NOMO-1 (cell line): ENCODE data around the gene ATAD3B.
"Not testable (repeated sequence)": the region's sequence is repeated elsewhere in the genome, so short reads cannot be mapped to it uniquely, and the experiment has no call there.

ENCODE experiments used
- DNase-seq, 2 experiments: peaks; one replicate each; lab custom pipeline; 2025; ENCODE audit not compliant: unreplicated experiment in 2 of 2; lab: John Stamatoyannopoulos, UW

ATAD3B gene

DNA sequence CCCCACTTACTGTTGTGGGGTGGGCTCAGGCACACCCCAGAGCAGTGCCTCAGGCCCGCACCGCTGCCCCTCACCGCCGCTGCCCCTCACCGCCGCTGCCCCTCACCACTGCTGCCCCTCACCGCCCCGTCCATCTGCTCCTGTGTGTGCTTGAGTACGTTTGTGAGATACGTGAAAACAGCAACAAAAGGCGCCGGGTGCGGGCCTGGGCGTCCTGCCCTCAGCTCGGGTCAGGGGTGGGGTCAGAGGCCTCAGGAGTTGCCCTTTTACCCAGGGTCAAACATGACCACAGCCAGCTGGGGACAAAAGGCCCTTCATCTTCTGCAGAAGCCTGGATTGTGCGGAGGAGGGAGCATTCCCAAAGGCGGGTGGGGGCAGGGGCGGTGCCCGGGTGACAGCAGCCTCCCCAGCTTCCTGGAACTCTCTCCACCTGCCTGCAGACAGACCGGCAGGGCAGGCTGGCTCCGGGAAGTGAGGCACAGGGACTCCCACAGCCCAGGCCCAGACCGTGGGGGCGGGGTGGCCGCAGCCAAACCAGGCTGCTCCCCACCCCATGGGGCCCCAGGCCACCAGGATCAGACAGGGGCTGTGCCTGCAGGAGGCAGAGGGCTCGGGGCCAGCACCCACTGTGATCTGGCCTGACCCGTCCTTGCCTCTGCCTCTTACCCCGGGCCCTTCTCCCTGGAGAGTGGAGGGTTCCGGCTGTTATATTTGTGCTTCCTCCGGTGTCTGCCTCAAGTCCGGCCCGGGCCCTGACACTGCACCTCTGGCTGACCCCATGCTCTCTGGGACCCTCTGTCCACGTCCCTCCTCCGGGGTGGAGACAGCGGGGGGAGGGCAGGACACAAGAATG is 38.4 kb upstream of the ATAD3B start:
- no peak for DNase-seq

DNA sequence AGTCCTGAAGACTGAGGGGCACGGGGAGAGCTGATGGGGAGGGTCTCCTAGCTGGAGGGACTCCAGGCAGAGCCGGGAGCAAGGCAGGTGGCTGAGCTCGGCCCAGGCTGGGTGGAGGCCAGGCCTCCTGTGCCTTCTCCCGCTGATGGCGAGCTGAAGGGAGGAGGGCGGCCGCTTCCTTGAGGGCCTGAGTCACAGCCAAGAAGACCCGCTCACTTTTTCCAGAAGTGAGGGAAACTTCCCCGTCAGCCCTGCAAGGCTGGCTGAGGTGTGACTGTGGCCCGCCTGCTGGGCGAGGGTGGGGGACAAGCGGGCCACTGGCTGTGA is 37.8 kb upstream of the ATAD3B start:
- DNase-seq, result no peak

- DNase-seq, result no peak
Measured at GRCh38 chr1:1434131-1434823, 37.3 kb upstream of the ATAD3B start.

- DNase-seq, result no peak
Measured at GRCh38 chr1:1434824-1435105, 36.8 kb upstream of the ATAD3B start.

DNA sequence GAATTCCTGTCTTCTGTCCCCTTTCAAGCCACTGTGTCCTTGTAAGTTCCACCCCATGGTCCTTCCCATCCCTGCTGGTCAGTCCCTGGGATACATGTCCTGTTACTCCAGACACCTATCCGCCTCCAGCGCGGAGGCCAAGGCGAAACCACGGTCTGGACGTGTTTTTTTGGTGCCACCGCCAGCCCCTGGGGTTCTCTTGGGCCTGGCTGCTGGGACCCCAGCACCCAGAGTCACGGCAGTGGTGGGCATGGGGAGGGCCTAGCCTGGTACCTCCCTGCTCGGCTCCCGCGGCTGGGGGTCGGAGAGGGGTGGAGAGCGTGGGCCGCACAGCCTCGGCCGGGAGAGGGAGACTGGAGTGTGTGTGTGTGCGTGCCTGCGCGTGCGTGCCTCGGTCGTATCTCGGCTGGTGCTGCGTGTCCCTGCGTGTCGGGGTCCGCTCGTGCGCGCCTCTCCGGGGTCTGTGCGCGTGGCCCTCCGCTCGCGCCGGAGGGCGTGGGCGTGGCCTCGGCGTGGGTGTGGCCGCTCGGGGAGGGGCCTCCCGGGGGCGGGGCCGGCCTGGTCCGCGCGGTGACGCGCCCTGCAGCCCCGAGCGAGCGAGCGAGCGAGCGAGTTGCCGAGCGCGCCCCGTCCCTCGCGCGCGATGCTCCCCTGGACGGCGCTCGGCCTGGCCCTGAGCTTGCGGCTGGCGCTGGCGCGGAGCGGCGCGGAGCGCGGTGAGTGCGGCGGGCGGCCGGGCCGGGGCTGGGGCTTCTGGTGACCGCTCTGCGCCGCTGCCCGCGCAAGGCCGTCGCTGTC is 36.3 kb upstream of the ATAD3B start, which contains the start of gene VWA1:
Gene VWA1, plus strand, starts transcription at position 585 of the 798 bp plus-strand sequence. Its CDS starts 59 bp downstream, at position 644.
- DNase-seq, result peak; percentile 11 to 45

DNA sequence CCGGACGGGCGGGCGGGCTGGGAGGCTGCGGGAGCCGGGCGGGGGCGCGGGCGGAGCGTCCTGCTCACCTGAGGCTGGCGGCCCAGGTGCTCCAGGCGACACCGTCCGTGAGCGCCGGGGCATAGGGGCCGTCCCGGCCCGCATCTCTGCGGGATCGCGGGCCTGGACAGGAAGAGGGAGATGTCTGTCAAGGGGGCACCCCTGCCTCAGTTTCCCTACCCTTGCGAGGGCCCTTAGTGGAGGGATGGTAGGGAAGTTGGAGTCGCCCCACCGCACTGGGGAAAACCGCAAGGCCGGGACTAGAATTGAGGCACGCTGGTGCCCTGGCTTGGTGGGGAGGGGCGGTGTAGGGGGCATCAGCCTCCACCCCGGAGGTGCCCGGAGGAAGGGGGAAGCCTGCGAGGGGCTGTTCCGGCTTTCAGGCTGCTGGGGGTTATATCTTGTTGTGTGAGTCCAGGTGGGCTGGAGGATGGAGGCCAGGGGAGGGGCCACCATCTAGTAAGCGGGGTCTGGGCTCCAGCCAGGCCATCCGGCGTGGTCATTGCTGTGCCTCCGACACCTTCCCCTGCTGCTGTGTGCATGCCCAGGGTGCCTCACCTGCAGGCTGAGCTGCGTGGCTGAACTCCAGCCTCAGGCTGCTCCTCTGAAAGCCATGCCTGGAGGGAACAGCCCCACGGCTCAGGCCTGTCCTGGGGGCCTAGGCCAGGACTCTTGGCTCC is 35.5 kb upstream of the ATAD3B start:
- no peak for DNase-seq

DNA sequence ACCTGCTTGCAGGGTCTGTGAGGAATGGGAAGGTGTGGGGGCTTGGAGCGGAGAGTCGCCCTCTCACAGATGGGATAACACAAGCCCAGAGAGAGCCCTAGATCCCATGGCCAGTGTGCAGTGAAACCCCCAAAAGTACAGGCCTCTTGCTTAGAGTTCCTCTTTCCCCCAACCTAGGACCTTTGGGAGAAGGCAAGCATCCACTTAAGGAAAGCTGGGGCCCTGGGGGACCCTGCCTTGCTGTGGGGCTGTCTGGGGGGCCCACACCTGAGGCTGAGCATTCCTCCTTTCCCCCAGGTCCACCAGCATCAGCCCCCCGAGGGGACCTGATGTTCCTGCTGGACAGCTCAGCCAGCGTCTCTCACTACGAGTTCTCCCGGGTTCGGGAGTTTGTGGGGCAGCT is 34.9 kb upstream of the ATAD3B start:
- DNase-seq, result no peak

DNA sequence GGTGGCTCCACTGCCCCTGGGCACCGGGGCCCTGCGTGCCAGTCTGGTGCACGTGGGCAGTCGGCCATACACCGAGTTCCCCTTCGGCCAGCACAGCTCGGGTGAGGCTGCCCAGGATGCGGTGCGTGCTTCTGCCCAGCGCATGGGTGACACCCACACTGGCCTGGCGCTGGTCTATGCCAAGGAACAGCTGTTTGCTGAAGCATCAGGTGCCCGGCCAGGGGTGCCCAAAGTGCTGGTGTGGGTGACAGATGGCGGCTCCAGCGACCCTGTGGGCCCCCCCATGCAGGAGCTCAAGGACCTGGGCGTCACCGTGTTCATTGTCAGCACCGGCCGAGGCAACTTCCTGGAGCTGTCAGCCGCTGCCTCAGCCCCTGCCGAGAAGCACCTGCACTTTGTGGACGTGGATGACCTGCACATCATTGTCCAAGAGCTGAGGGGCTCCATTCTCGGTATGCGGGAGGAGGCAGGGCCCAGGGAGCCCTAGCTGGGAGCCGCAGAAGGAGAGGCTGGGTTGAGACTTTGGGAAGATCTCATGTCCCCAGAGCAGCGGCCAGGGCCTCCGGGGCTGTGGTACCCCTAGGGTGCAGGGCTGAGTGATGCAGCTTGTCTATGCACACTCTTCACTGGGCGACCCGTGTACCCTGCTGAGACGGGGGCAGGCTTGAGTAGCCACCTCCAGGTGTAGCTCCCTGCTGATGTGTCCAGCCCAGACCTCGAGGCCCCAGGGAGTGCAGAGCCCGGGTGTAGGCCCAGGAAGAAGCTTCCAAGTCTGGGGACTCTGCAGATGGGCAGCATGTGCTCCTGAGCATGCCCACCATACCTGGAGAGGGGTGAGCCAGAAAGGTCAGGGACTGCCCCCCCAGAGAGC is 34.3 kb upstream of the ATAD3B start:
- DNase-seq, result no peak

DNA sequence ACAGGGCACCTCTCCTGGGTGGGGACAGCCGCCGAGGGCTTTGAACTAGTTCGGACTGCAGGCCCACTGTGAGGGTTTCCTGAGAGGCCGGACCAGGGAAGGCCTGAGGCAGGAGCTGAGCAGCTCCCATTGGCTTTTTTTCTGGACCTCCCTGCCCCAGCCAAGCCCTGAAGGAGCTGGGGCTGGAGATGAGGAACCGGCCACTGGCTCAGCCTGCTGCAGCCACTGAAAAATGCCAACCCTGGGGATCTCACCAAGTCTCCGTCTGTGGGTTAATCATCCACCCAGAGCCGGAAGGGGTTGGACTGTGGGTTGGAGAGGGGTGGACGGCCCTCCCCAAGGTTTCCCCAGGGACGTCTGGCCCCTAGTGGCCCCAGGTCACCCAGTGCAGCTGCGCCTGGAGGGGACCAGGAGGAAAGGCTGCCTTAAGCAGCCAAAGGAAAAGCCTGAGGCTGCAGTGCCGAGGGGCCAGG is 33.6 kb upstream of the ATAD3B start:
- peak in 1 of 2 experiments; percentile 21 for DNase-seq

- no peak for DNase-seq
Measured at GRCh38 chr1:1438531-1439381, 32.8 kb upstream of the ATAD3B start.

- DNase-seq, result no peak
Measured at GRCh38 chr1:1439546-1440261, 31.9 kb upstream of the ATAD3B start.

- DNase-seq, result no peak
Measured at GRCh38 chr1:1440262-1441001, 31.1 kb upstream of the ATAD3B start.

DNA sequence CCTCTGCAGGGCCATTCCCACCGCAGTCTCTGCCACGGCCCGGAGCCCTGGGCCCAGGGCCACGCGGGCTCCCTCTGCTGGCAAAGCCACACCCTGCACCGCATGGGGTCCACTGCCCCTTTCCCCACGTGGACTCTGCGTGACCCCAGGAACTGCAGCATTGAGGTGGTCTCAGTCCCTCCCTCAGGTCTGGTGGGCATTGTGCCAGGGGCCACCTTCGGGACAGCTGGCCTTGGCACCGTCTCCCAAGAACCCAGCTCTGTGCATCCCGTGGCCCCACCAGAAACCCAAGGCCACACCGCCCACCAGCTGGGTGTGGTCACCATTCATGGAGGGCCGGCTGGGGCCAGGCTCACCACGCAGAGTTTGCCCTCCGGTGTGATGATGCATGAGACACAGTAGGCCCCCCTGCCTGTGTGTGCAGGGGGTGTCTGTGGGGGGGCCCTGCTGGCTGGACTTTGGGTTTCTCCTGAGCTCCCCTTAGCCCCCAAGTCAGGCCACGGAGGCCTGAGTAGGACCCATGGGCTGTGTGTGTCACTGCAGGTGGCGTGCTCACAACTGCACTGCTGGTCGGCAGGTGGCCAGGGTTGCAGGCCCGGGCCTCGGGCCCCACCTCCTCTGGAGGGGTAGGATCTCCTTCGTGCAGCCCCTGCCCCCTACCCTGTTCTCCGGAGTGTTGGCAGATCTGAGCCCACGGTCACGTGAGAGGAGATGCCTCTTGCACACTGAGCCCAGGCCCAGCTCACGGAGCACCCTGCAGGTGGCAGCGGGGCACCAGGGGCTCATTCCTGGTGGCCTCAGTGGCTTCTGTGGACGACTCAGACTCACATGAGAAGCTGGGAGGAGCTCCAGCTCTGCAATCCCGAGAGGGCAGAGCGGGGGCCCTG is 30.3 kb upstream of the ATAD3B start:
- peak; percentile 42 to 52 for DNase-seq

- DNase-seq, result no peak
Measured at GRCh38 chr1:1442069-1442770, 29.3 kb upstream of the ATAD3B start.

- not testable (repeated sequence) for DNase-seq
Measured at GRCh38 chr1:1446631-1447030, 24.9 kb upstream of the ATAD3B start.

DNA sequence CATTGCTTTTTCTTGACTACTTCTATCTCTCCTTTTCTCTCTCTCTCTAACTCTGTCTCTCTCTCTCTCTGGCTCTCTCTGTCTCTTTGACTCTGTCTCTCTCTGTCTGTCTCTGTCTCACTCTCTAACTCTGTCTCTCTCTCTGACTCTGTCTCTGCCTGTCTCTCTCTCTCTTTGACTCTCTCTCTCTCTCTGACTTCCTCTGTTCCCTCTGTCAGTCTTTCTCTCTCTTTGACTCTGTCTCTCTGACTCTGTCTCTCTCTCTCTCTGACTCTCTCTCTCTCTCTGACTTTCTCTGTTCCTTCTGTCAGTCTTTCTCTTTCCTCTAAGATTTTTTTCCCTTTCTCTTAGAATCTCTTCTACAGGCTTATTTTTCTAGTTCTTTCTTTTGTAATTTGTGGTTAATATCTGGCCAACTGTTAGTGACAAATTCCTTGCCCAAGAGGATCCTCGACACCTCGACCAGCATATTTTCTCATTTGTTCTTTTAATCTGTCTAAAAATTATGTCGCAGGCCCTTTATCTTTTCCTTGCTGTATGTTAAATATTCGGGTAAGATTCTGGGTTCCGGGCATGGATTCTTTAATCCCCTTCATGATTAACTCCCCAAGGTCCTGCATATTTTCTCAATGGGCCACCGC is 22.3 kb upstream of the ATAD3B start, which contains the start of gene ATAD3C:
Gene ATAD3C, plus strand, starts transcription at position 591 of the 641 bp plus-strand sequence. CDS start 995 bp downstream, outside the sequence.
- no peak for DNase-seq
